ENCODE data around the gene GRM7.

Gene GRM7

DNA sequence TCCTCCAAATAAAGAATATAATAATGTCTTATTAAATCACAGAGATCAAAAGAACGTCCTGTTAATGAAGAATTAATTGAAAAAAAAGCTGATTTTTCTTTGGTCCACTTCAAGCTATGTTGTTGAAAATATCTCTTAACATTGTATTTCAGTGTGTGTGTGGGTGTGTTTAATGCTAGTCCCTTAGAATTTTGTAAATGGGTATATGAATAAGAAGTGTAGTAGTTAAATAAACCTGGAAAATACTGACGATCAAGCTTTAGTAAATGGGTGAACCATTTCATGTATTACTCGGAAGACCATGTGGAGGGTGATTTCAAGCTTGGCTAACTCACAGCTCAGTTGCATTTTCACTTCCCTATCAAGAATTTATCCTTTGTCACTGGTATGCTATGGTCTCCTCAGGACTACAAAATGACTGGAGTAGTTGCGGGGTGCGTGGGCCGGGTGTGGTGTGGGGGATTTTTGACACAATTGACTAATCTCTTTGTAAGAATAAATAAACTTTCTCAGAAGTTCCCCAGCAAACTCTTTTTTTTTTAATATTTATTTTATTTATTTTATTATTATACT, 586.4 kb downstream of the GRM7 start:
- Histone ChIP-seq H3K4me3 (ENCODE audit: low read depth, low read length) (no peak overlapping the region), H3K9me3 (ENCODE audit: control insufficient read depth, insufficient read depth, low read depth, low read length) (no peaks in the 10 kb centered on the region), H3K36me3 (ENCODE audit: control insufficient read depth in 2 of 2, insufficient read depth in 1 of 2, low read length in 2 of 2) (no peaks in the 10 kb centered on the region), H3K27ac (ENCODE audit: extremely low read depth, low read depth, low read length) (no peak overlapping the region), H3K4me1 (ENCODE audit: control insufficient read depth, insufficient read depth, low read length) (no peaks in the 10 kb centered on the region)
- TF ChIP-seq SP3 (tag by site-specific recombination; IDR thresholded peaks at IDR 0.05), result no peak
- TF ChIP-seq ZNF292 (tag by site-specific recombination; IDR thresholded peaks at IDR 0.05; ENCODE audit: borderline replicate concordance, low read depth), result no peak
- TF ChIP-seq EGR2 (tag by site-specific recombination; IDR thresholded peaks at IDR 0.05; ENCODE audit: low read depth), result no peak
- no peak for TF ChIP-seq ZNF658 (tag by site-specific recombination; IDR thresholded peaks at IDR 0.05)
- TF ChIP-seq ZSCAN30 (tag by site-specific recombination; IDR thresholded peaks at IDR 0.05), result no peak
- TF ChIP-seq, protein P1, sequence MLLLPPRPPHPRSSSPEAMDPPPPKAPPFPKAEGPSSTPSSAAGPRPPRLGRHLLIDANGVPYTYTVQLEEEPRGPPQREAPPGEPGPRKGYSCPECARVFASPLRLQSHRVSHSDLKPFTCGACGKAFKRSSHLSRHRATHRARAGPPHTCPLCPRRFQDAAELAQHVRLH (tag by site-specific recombination; IDR thresholded peaks at IDR 0.05), result no peak
- no peak for TF ChIP-seq ZNF155 (tag by site-specific recombination; IDR thresholded peaks at IDR 0.05)
- no peak for TF ChIP-seq BCL11A (tag by site-specific recombination; IDR thresholded peaks at IDR 0.05; ENCODE audit: low read depth)
- TF ChIP-seq SALL2 (tag by site-specific recombination; IDR thresholded peaks at IDR 0.05; ENCODE audit: borderline replicate concordance), result no peak
- POLR2A ChIA-PET, result no interaction called here
- CTCF ChIA-PET, result no interaction called here

DNA sequence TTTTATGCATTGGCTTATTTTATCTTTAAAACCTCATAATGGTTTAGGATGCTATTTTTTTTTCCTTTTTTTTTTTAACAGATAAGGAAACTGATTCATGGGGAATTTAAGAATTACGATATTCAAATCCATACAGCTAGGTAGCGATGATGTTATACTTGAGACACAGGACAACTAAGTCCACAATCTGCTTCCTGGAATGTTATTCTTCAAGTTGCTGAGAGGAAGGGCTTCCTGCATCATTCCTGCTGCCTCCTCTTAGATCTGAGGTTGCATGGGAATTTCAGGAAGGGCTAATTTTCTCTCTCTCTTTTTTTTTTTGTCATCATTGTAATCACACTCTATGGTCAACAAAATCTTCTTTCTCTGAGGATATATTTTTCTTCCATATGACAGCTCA, 595.5 kb downstream of the GRM7 start:
- ChIA-PET POLR2A (no interaction called here), CTCF (interaction anchor here (0.7 kb wide), 1 partner anchor 356 kb away, joined by 6 read pairs; no protein-coding TSS in a partner anchor)
- no peak for TF ChIP-seq ZNF214 (tag by site-specific recombination; IDR thresholded peaks at IDR 0.05; ENCODE audit: borderline replicate concordance)
- TF ChIP-seq ZNF366 (tag by site-specific recombination; conservative IDR thresholded peaks at IDR 0.05), result no peak
- TF ChIP-seq ZNF544 (tag by site-specific recombination; IDR thresholded peaks at IDR 0.05), result no peak
- TF ChIP-seq ZNF747 (tag by site-specific recombination; IDR thresholded peaks at IDR 0.05), result no peak
- TF ChIP-seq ZFHX2 (tag by site-specific recombination; conservative IDR thresholded peaks at IDR 0.05), result no peak
- no peak for TF ChIP-seq ZNF521 (tag by site-specific recombination; IDR thresholded peaks at IDR 0.05)
- TF ChIP-seq HOXC10 (CRISPR knock-in tag; IDR thresholded peaks at IDR 0.05), result no peak
- no peak for TF ChIP-seq ZNF433 (tag by site-specific recombination; IDR thresholded peaks at IDR 0.05; ENCODE audit: low read depth)
- no peak for TF ChIP-seq GLIS2 (tag by site-specific recombination; IDR thresholded peaks at IDR 0.05)
- no peak for TF ChIP-seq ZSCAN16 (tag by site-specific recombination; IDR thresholded peaks at IDR 0.05)

DNA sequence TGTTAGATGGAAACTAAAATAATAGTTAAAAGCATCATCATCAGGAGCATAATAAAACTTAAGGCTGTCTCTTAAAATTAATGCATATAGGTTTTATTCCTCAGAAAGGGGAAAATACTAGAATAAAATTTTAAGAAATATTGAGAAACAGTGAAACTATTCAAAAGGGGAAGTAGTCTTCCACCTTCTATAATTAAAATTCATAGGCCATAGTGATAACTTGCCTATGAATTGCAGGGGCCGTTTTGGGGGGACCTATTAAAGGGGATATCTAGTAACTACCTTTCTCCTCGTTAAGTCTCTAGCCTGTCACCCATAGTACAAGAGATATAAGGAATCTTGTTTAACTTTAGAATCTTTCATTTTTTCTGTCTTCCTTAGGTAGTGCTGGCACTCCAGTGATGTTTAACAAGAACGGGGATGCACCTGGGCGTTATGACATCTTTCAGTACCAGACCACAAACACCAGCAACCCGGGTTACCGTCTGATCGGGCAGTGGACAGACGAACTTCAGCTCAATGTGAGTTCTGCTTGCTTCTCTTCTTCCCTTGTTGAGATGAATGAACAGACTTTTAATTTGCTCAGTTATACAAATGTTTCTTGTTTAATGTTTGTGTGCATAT, 600.4 kb downstream of the GRM7 start:
- Histone ChIP-seq H3K4me1 (ENCODE audit: control insufficient read depth, insufficient read depth, low read length) (no peaks in the 10 kb centered on the region), H3K4me3 (ENCODE audit: low read depth, low read length) (no peak overlapping the region), H3K36me3 (ENCODE audit: control insufficient read depth in 2 of 2, insufficient read depth in 1 of 2, low read length in 2 of 2) (no peaks in the 10 kb centered on the region), H3K9me3 (ENCODE audit: control insufficient read depth, insufficient read depth, low read depth, low read length) (no peaks in the 10 kb centered on the region), H3K27ac (ENCODE audit: extremely low read depth, low read depth, low read length) (no peak overlapping the region)
- CTCF ChIA-PET, result no interaction called here
- POLR2A ChIA-PET, result no interaction called here
- TF ChIP-seq ZNF664 (tag by site-specific recombination; IDR thresholded peaks at IDR 0.05) (no peak), ZBTB21 (tag by site-specific recombination; IDR thresholded peaks at IDR 0.05) (no peak), HOXD13 (CRISPR knock-in tag; IDR thresholded peaks at IDR 0.05; ENCODE audit: borderline replicate concordance) (no peak), HOXC10 (CRISPR knock-in tag; IDR thresholded peaks at IDR 0.05) (no peak), ZNF701 (tag by site-specific recombination; IDR thresholded peaks at IDR 0.05) (no peak), ZNF600 (tag by site-specific recombination; IDR thresholded peaks at IDR 0.05) (no peak), ZNF114 (tag by site-specific recombination; IDR thresholded peaks at IDR 0.05) (no peak), ZNF37A (tag by site-specific recombination; IDR thresholded peaks at IDR 0.05) (no peak), ZBTB17 (tag by site-specific recombination; IDR thresholded peaks at IDR 0.05) (no peak), ZNF560 (tag by site-specific recombination; IDR thresholded peaks at IDR 0.05; ENCODE audit: borderline replicate concordance) (no peak)
- TF ChIP-seq, protein P2, sequence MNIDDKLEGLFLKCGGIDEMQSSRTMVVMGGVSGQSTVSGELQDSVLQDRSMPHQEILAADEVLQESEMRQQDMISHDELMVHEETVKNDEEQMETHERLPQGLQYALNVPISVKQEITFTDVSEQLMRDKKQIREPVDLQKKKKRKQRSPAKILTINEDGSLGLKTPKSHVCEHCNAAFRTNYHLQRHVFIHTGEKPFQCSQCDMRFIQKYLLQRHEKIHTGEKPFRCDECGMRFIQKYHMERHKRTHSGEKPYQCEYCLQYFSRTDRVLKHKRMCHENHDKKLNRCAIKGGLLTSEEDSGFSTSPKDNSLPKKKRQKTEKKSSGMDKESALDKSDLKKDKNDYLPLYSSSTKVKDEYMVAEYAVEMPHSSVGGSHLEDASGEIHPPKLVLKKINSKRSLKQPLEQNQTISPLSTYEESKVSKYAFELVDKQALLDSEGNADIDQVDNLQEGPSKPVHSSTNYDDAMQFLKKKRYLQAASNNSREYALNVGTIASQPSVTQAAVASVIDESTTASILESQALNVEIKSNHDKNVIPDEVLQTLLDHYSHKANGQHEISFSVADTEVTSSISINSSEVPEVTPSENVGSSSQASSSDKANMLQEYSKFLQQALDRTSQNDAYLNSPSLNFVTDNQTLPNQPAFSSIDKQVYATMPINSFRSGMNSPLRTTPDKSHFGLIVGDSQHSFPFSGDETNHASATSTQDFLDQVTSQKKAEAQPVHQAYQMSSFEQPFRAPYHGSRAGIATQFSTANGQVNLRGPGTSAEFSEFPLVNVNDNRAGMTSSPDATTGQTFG (tag by site-specific recombination; IDR thresholded peaks at IDR 0.05; ENCODE audit: borderline replicate concordance), result no peak
- TF ChIP-seq, protein P3, sequence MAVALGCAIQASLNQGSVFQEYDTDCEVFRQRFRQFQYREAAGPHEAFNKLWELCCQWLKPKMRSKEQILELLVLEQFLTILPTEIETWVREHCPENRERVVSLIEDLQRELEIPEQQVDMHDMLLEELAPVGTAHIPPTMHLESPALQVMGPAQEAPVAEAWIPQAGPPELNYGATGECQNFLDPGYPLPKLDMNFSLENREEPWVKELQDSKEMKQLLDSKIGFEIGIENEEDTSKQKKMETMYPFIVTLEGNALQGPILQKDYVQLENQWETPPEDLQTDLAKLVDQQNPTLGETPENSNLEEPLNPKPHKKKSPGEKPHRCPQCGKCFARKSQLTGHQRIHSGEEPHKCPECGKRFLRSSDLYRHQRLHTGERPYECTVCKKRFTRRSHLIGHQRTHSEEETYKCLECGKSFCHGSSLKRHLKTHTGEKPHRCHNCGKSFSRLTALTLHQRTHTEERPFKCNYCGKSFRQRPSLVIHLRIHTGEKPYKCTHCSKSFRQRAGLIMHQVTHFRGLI (tag by site-specific recombination; IDR thresholded peaks at IDR 0.05), result no peak

More for the DNA sequence above, 595.5 kb downstream of the GRM7 start:
- Histone ChIP-seq H3K27ac (ENCODE audit: extremely low read depth, low read depth, low read length) (no peak overlapping the region), H3K4me3 (ENCODE audit: low read depth, low read length) (no peak overlapping the region), H3K36me3 (ENCODE audit: control insufficient read depth in 2 of 2, insufficient read depth in 1 of 2, low read length in 2 of 2) (no peaks in the 10 kb centered on the region), H3K4me1 (ENCODE audit: control insufficient read depth, insufficient read depth, low read length) (no peaks in the 10 kb centered on the region), H3K9me3 (ENCODE audit: control insufficient read depth, insufficient read depth, low read depth, low read length) (no peaks in the 10 kb centered on the region)
